Immature natural killer cell (primary cell): Measurements from ENCODE around the gene WNT3A. TPM values are rescaled to one million over a fixed set of nuclear protein-coding genes. Genes with fewer than 3 reads are reported as not detected.
A peak's percentile ranks its signal among the peaks of the same experiment; 100 is the strongest.

Experiments
- DNase-seq, 3 donors: peaks; one replicate each; pipeline ENCODE4 v3.0.0; 2022; ENCODE audit warnings: mixed read lengths in 1 of 3
- H3K27ac Mint-ChIP-seq, 6 donors: one replicate each; pipeline ENCODE4 v1.8.0; 2020; ENCODE audit warnings: mixed read lengths in 6 of 6, mild to moderate bottlenecking in 5 of 6, inconsistent platforms in 4 of 6, moderate library complexity in 3 of 6
- H3K27me3 Mint-ChIP-seq, 3 donors: one replicate each; pipeline ENCODE4 v1.8.0; 2020 to 2021; ENCODE audit warnings: low read depth in 3 of 3, mild to moderate bottlenecking in 3 of 3, mixed read lengths in 3 of 3, moderate library complexity in 3 of 3, inconsistent platforms in 1 of 3
- H3K36me3 Mint-ChIP-seq, 3 donors: one replicate each; pipeline ENCODE4 v1.8.0; 2020; ENCODE audit warnings: mixed read lengths in 3 of 3, inconsistent platforms in 2 of 3, mild to moderate bottlenecking in 2 of 3
- H3K4me1 Mint-ChIP-seq, 2 donors: one replicate each; pipeline ENCODE4 v1.8.0; 2020; ENCODE audit warnings: inconsistent platforms in 2 of 2, mild to moderate bottlenecking in 2 of 2, mixed read lengths in 2 of 2, moderate library complexity in 1 of 2
- H3K4me3 Mint-ChIP-seq, 5 donors: one replicate each; pipeline ENCODE4 v1.8.0; 2020; ENCODE audit warnings: mild to moderate bottlenecking in 5 of 5, mixed read lengths in 5 of 5, inconsistent platforms in 3 of 5, moderate library complexity in 3 of 5
- H3K9me3 Mint-ChIP-seq, 6 donors: one replicate each; pipeline ENCODE4 v1.8.0; 2020; ENCODE audit warnings: mild to moderate bottlenecking in 6 of 6, mixed read lengths in 6 of 6, inconsistent platforms in 4 of 6, moderate library complexity in 3 of 6
- polyA plus RNA-seq, 3 donors: library from polyadenylated mRNA; unstranded; fragments of 300-500 nt; fragmentation: Illumina TruSeq; gene quantifications; one replicate each; pipeline ENCODE4 v1.2.3, GENCODE V29; 2021

The WNT3A gene
- polyA plus RNA-seq, 3 donors from 2014 or later, result not detected

- Mint-ChIP-seq H3K27me3 (peaks cover 11 to 19% (median 14%) of the 10 kb centered on the region in 3 donors), H3K9me3 (no peaks in the 10 kb centered on the region), H3K4me3 (no peak overlapping the region), H3K36me3 (no peaks in the 10 kb centered on the region), H3K4me1 (no peaks in the 10 kb centered on the region), H3K27ac (no peak overlapping the region)
- DNase-seq, result peak in 1 of 3 donors; percentile 7
Measured at GRCh38 chr1:228004331-228004855, 2.4 kb upstream of the WNT3A start.

- Mint-ChIP-seq H3K27me3 (peaks cover 11 to 19% (median 17%) of the 10 kb centered on the region in 3 donors), H3K4me3 (no peak overlapping the region), H3K36me3 (no peaks in the 10 kb centered on the region), H3K9me3 (no peaks in the 10 kb centered on the region), H3K4me1 (no peaks in the 10 kb centered on the region), H3K27ac (no peak overlapping the region)
- no peak for DNase-seq
Measured at GRCh38 chr1:228004856-228005462, 1.8 kb upstream of the WNT3A start.

GRCh38 chr1:228005511-228006033 lies 1.2 kb upstream of the WNT3A start:
- Mint-ChIP-seq H3K27ac (no peak overlapping the region), H3K36me3 (no peaks in the 10 kb centered on the region), H3K9me3 (no peaks in the 10 kb centered on the region), H3K4me1 (no peaks in the 10 kb centered on the region), H3K4me3 (no peak overlapping the region), H3K27me3 (peaks cover 11 to 18% (median 17%) of the 10 kb centered on the region in 3 donors)
- DNase-seq, result no peak

- Mint-ChIP-seq H3K27me3 (peaks cover 11 to 22% (median 15%) of the 10 kb centered on the region in 3 donors), H3K4me3 (no peak overlapping the region)
Measured at GRCh38 chr1:228006034-228006785, 588 bp upstream of the WNT3A start.

GRCh38 chr1:228007049-228007800 lies 427 bp downstream of the WNT3A start:
- Mint-ChIP-seq H3K9me3 (no peaks in the 10 kb centered on the region), H3K36me3 (no peaks in the 10 kb centered on the region), H3K27ac (no peak overlapping the region), H3K4me1 (no peaks in the 10 kb centered on the region), H3K4me3 (no peak overlapping the region), H3K27me3 (peaks cover 11 to 18% (median 17%) of the 10 kb centered on the region in 3 donors)
- DNase-seq, result no peak

More at GRCh38 chr1:228006034-228006785, 588 bp upstream of the WNT3A start:
- Mint-ChIP-seq H3K9me3 (no peaks in the 10 kb centered on the region), H3K4me1 (no peaks in the 10 kb centered on the region), H3K27ac (no peak overlapping the region), H3K36me3 (no peaks in the 10 kb centered on the region)
- DNase-seq, result no peak

GRCh38 chr1:228007801-228008341 lies 1.1 kb downstream of the WNT3A start:
- peaks cover 11 to 18% (median 15%) of the 10 kb centered on the region in 3 donors for H3K27me3 Mint-ChIP-seq
- H3K9me3 Mint-ChIP-seq, result no peaks in the 10 kb centered on the region
- H3K36me3 Mint-ChIP-seq, result no peaks in the 10 kb centered on the region
- DNase-seq, result no peak
- H3K4me1 Mint-ChIP-seq, result no peaks in the 10 kb centered on the region
- H3K4me3 Mint-ChIP-seq, result no peak overlapping the region
- no peak overlapping the region for H3K27ac Mint-ChIP-seq

- H3K4me3 Mint-ChIP-seq, result no peak overlapping the region
- peaks cover 11 to 18% (median 12%) of the 10 kb centered on the region in 3 donors for H3K27me3 Mint-ChIP-seq
- H3K9me3 Mint-ChIP-seq, result no peaks in the 10 kb centered on the region
- no peak overlapping the region for H3K27ac Mint-ChIP-seq
- no peak for DNase-seq
- H3K4me1 Mint-ChIP-seq, result no peaks in the 10 kb centered on the region
- H3K36me3 Mint-ChIP-seq, result no peaks in the 10 kb centered on the region
Measured at GRCh38 chr1:228008391-228009115, 1.8 kb downstream of the WNT3A start.

GRCh38 chr1:228009116-228009827 lies 2.5 kb downstream of the WNT3A start:
- H3K27me3 Mint-ChIP-seq, result peaks cover 8 to 18% (median 9%) of the 10 kb centered on the region in 3 donors
- H3K27ac Mint-ChIP-seq, result no peak overlapping the region

GRCh38 chr1:228009828-228010775 lies 3.3 kb downstream of the WNT3A start:
- H3K27ac Mint-ChIP-seq, result no peak overlapping the region
- peaks cover 6 to 18% (median 9%) of the 10 kb centered on the region in 3 donors for H3K27me3 Mint-ChIP-seq
- H3K4me3 Mint-ChIP-seq, result no peak overlapping the region
- DNase-seq, result no peak
- no peaks in the 10 kb centered on the region for H3K9me3 Mint-ChIP-seq
- no peaks in the 10 kb centered on the region for H3K36me3 Mint-ChIP-seq
- no peaks in the 10 kb centered on the region for H3K4me1 Mint-ChIP-seq

More at GRCh38 chr1:228009116-228009827, 2.5 kb downstream of the WNT3A start:
- H3K4me1 Mint-ChIP-seq, result no peaks in the 10 kb centered on the region
- H3K9me3 Mint-ChIP-seq, result no peaks in the 10 kb centered on the region
- no peaks in the 10 kb centered on the region for H3K36me3 Mint-ChIP-seq
- no peak for DNase-seq
- H3K4me3 Mint-ChIP-seq, result no peak overlapping the region

GRCh38 chr1:228010921-228011320 lies 4.1 kb downstream of the WNT3A start:
- Mint-ChIP-seq H3K4me1 (no peaks in the 10 kb centered on the region), H3K4me3 (no peak overlapping the region), H3K36me3 (no peaks in the 10 kb centered on the region), H3K9me3 (no peaks in the 10 kb centered on the region), H3K27me3 (peaks cover 3 to 14% (median 9%) of the 10 kb centered on the region in 3 donors), H3K27ac (no peak overlapping the region)
- DNase-seq, result no peak

- no peak for DNase-seq
- no peak overlapping the region for H3K4me3 Mint-ChIP-seq
- no peaks in the 10 kb centered on the region for H3K4me1 Mint-ChIP-seq
- no peaks in the 10 kb centered on the region for H3K9me3 Mint-ChIP-seq
- no peaks in the 10 kb centered on the region for H3K36me3 Mint-ChIP-seq
- H3K27me3 Mint-ChIP-seq, result peaks cover 3 to 10% (median 9%) of the 10 kb centered on the region in 3 donors
- H3K27ac Mint-ChIP-seq, result no peak overlapping the region
Measured at GRCh38 chr1:228011721-228012311, 5.0 kb downstream of the WNT3A start.
